Fibroblast of lung (primary cell): ENCODE data around the gene HOXB7. TPM values are rescaled to one million over a fixed set of nuclear protein-coding genes. Genes with fewer than 3 reads are reported as not detected.

ENCODE experiments used
- DNase-seq, 2 donors: peaks; one replicate each; pipeline versions ENCODE4 v3.0.0 to v3.0.0-alpha.2; 2010; ENCODE audit warnings: low read depth in 2 of 2
- H2AFZ ChIP-seq: 2 replicates; pipeline ENCODE4 v1.5.1; 2012; ENCODE audit warnings: low read length, control low read depth, inconsistent platforms
- H3K27ac ChIP-seq: 2 replicates; pipeline ENCODE4 v1.5.1; 2011; ENCODE audit warnings: low read length, control low read depth; ENCODE audit not compliant: insufficient read depth
- H3K27me3 ChIP-seq: 2 replicates; pipeline ENCODE4 v1.5.1; 2011; ENCODE audit warnings: mild to moderate bottlenecking, low read length; ENCODE audit not compliant: control insufficient read depth, insufficient read depth
- H3K36me3 ChIP-seq: 2 replicates; pipeline ENCODE4 v1.5.1; 2011; ENCODE audit warnings: low read length; ENCODE audit not compliant: control insufficient read depth, insufficient read depth
- H3K4me1 ChIP-seq: 2 replicates; pipeline ENCODE4 v1.5.1; 2011; ENCODE audit warnings: low read length; ENCODE audit not compliant: control insufficient read depth, insufficient read depth; ENCODE audit errors: extremely low read depth
- H3K4me2 ChIP-seq: 2 replicates; pipeline ENCODE4 v1.5.1; 2011; ENCODE audit warnings: low read length, control low read depth; ENCODE audit not compliant: insufficient read depth; ENCODE audit errors: extremely low read depth
- H3K4me3 ChIP-seq, 4 experiments: fragments of 200-600 bp in 1 of 4; sonication (generic) in 1 of 4; replicated peaks in 1 of 4; 2 replicates each; pipeline ENCODE4 v1.5.1; 2011 to 2016; ENCODE audit warnings: low read length in 4 of 4, low read depth in 3 of 4, mild to moderate bottlenecking in 3 of 4, control low read depth in 2 of 4, inconsistent platforms in 1 of 4, mixed read lengths in 1 of 4; ENCODE audit not compliant: insufficient read depth in 1 of 4; ENCODE audit errors: control extremely low read depth in 1 of 4
- H3K79me2 ChIP-seq: 2 replicates; pipeline ENCODE4 v1.5.1; 2012; ENCODE audit warnings: mild to moderate bottlenecking, low read length, inconsistent platforms; ENCODE audit not compliant: control insufficient read depth, insufficient read depth
- H3K9ac ChIP-seq: 2 replicates; pipeline ENCODE4 v1.5.1; 2011; ENCODE audit warnings: mild to moderate bottlenecking, low read length, control low read depth; ENCODE audit not compliant: insufficient read depth
- H3K9me3 ChIP-seq: 2 replicates; pipeline ENCODE4 v1.5.1; 2012; ENCODE audit warnings: low read depth, low read length; ENCODE audit not compliant: control insufficient read depth, insufficient read depth
- H4K20me1 ChIP-seq: 2 replicates; pipeline ENCODE4 v1.5.1; 2011; ENCODE audit warnings: low read length; ENCODE audit not compliant: control insufficient read depth, insufficient read depth; ENCODE audit errors: extremely low read depth
- EZH2 ChIP-seq: IDR thresholded peaks from 2 replicates; pipeline ENCODE4 v1.5.1; 2012; ENCODE audit warnings: low read length, control low read depth, mild to moderate bottlenecking; ENCODE audit errors: missing control alignments
- polyA plus RNA-seq, 2 donors: library from polyadenylated mRNA; depleted of rRNA in 1 of 2; stranded (reverse) in 1 of 2; unstranded in 1 of 2; fragments of >200 nt; gene quantifications; 2 replicates each; pipeline ENCODE4 v1.2.1, GENCODE V29; 2011 to 2012; ENCODE audit warnings: missing spikeins in 1 of 2
- total RNA-seq: library from RNA; depleted of rRNA; stranded (reverse); fragments of >200 nt; gene quantifications from 2 replicates; pipeline ENCODE4 v1.2.1, GENCODE V29; 2014
- TF ChIP-seq, protein P1 (sequence below), 2 donors: IDR thresholded peaks in 1 of 2; conservative IDR thresholded peaks in 1 of 2; 1 replicate in 1 of 2; 2 replicates in 1 of 2; pipeline ENCODE4 v1.5.1; 2011 to 2012; ENCODE audit warnings: low read length in 2 of 2, control low read depth in 1 of 2, inconsistent platforms in 1 of 2, low read depth in 1 of 2, mild to moderate bottlenecking in 1 of 2

The HOXB7 gene
- total and polyA plus RNA-seq, 2 donors (not counting 1 experiment from before 2014, with no cell fraction given), result 7.4 to 12.7 TPM

DNA sequence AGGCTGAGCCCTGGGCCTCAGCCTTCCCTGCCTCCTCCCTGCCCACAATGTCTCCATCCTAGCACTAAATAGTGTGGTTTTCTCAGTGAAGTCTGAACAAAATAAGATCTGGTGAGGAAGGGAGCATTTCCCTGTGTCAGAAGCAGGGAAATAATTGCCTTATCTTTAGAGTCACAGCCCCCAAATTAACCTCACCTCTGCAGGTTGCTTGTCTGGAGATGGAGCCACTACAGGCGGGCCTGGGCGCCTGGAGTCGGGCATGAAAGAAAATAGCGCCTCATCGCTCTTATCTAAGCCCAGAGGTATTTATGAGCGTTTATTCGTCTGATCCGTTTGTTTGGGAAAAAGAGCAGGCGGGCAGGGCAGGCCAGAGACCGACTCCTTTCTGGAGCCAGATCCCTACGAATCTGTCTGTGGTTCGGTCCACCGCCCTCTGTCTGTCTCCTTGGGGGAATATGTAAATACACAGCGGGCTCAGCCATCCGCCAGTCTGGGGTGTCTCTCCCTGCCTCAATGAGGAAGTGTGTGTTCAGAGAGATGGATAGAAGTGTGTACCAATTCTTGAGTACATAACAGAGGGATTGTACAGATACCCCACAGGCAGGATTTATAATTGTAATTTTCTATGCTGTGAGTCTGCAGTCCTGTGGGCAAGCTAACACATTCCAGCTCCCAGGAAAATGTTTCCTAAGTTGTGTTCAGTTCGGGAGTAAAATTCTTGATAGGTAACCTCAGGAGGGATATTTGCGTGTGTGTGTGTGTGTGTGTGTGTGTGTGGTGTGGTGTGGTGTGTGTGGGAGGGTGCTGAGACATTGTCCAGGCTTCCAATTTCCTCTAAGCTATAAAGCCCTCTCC, 10.3 kb downstream of the HOXB7 start:
- Histone ChIP-seq H3K79me2 (peaks cover 80% of the 10 kb centered on the region), H2AFZ (no peak overlapping the region), H3K4me3 (no peak overlapping the region), H3K27ac (no peak overlapping the region), H3K9ac (no peak overlapping the region), H3K27me3 (no peaks in the 10 kb centered on the region), H4K20me1 (no peaks in the 10 kb centered on the region), H3K9me3 (no peaks in the 10 kb centered on the region), H3K4me2 (no peak overlapping the region), H3K4me1 (peaks cover 2% of the 10 kb centered on the region), H3K36me3 (peaks cover 3% of the 10 kb centered on the region)
- DNase-seq, result no peak
- TF ChIP-seq EZH2, result no peak
- TF ChIP-seq, protein P1, sequence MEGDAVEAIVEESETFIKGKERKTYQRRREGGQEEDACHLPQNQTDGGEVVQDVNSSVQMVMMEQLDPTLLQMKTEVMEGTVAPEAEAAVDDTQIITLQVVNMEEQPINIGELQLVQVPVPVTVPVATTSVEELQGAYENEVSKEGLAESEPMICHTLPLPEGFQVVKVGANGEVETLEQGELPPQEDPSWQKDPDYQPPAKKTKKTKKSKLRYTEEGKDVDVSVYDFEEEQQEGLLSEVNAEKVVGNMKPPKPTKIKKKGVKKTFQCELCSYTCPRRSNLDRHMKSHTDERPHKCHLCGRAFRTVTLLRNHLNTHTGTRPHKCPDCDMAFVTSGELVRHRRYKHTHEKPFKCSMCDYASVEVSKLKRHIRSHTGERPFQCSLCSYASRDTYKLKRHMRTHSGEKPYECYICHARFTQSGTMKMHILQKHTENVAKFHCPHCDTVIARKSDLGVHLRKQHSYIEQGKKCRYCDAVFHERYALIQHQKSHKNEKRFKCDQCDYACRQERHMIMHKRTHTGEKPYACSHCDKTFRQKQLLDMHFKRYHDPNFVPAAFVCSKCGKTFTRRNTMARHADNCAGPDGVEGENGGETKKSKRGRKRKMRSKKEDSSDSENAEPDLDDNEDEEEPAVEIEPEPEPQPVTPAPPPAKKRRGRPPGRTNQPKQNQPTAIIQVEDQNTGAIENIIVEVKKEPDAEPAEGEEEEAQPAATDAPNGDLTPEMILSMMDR (conservative IDR thresholded peaks at IDR 0.05 in 1 of 2, IDR thresholded peaks at IDR 0.05 in 1 of 2; ENCODE audit: low read depth in 1 of 2, low read length in 2 of 2), result no peak

DNA sequence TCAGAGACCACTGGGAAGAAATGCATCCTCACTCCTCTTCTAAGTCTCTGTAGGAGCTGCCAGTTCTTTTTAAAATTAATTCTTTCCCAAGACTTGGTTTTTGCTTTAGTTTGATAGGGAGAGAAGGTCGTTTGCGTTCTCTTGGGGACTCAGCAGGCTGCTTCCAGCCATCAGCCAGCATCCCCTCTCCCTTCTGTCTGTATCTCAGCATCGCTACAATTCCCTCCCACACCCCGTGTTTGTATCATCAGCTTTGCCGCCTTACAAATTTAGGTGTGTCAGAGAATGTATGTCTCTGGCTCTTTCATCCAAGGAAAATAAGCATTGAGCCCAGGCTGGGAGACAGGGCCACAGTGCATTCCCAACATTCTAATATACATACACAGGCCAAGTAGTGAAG, 11.5 kb downstream of the HOXB7 start:
- H3K79me2 ChIP-seq, result peaks cover 91% of the 10 kb centered on the region
- TF ChIP-seq EZH2, result no peak
- TF ChIP-seq, protein P1 (conservative IDR thresholded peaks at IDR 0.05 in 1 of 2, IDR thresholded peaks at IDR 0.05 in 1 of 2; ENCODE audit: low read depth in 1 of 2, low read length in 2 of 2), result no peak
- no peak for DNase-seq
- H4K20me1 ChIP-seq, result no peaks in the 10 kb centered on the region
- H3K9me3 ChIP-seq, result no peaks in the 10 kb centered on the region
- H2AFZ ChIP-seq, result no peak overlapping the region
- no peak overlapping the region for H3K9ac ChIP-seq
- H3K36me3 ChIP-seq, result peaks cover 3% of the 10 kb centered on the region
- H3K27ac ChIP-seq, result no peak overlapping the region
- H3K4me3 ChIP-seq, result no peak overlapping the region
- H3K27me3 ChIP-seq, result no peaks in the 10 kb centered on the region
- H3K4me2 ChIP-seq, result no peak overlapping the region
- H3K4me1 ChIP-seq, result peaks cover 4% of the 10 kb centered on the region

DNA sequence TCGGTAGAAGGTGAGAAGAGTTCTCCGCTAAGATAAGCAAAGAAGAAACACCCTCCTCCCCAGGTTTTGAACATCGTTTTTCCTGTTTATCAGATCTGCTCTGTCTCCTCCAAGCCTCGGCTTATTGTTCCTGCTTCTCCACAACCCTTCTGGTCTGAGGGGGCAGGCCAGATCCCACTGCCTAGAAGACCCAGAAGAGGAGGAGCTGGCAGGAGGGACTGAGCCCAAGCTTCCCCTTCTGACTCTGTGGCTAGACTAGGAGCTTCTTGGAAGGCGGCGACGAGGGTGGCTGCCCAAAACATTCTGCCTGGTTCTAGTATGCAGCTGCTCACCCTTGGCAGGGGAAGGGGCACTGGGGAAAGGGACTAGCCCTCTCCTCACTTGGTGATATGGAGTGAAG, 12.1 kb downstream of the HOXB7 start:
- Histone ChIP-seq H2AFZ (no peak overlapping the region), H3K27ac (no peak overlapping the region), H3K4me3 (peak overlapping the region in 3 of 4 experiments; percentile 83 to 88 (median 87)), H3K79me2 (peaks cover 95% of the 10 kb centered on the region), H3K9ac (no peak overlapping the region), H3K36me3 (peaks cover 3% of the 10 kb centered on the region), H3K4me1 (peaks cover 4% of the 10 kb centered on the region), H4K20me1 (no peaks in the 10 kb centered on the region), H3K9me3 (no peaks in the 10 kb centered on the region), H3K27me3 (no peaks in the 10 kb centered on the region), H3K4me2 (peak overlapping the region; percentile 95)
- DNase-seq, result no peak
- no peak for TF ChIP-seq EZH2
- TF ChIP-seq, protein P1 (conservative IDR thresholded peaks at IDR 0.05 in 1 of 2, IDR thresholded peaks at IDR 0.05 in 1 of 2; ENCODE audit: low read depth in 1 of 2, low read length in 2 of 2), result no peak
